Measurements from ENCODE around the gene PSMB7. TPM values are rescaled to one million over a fixed set of nuclear protein-coding genes. Genes with fewer than 3 reads are reported as not detected.
A peak's percentile ranks its signal among the peaks of the same experiment; 100 is the strongest.

The PSMB7 gene
- total RNA-seq, 1 donor from 2014 or later: 183 TPM

GRCh38 chr9:124334568-124335319, 80.5 kb downstream of the PSMB7 start:
- no peak for TF ChIP-seq EZH2 (IDR thresholded peaks at IDR 0.05; ENCODE audit: insufficient read depth, low read length)
- TF ChIP-seq CTCF (IDR thresholded peaks at IDR 0.05; ENCODE audit: insufficient read depth, low read depth, low read length): no peak
- no peaks in the 10 kb centered on the region for H3K9me3 ChIP-seq (ENCODE audit: insufficient read depth, low read depth, low read length)
- H3K4me3 ChIP-seq (ENCODE audit: insufficient read depth, low read depth, low read length): no peak overlapping the region
- Mint-ChIP-seq H3K9me3 (ENCODE audit: unreplicated experiment) (peaks cover 10% of the 10 kb centered on the region), H3K36me3 (ENCODE audit: low read depth, unreplicated experiment) (peaks cover 40% of the 10 kb centered on the region), H3K27ac (ENCODE audit: unreplicated experiment) (peak overlapping the region; percentile 53), H3K27me3 (ENCODE audit: low read depth, unreplicated experiment) (no peaks in the 10 kb centered on the region), H3K4me1 (ENCODE audit: low read depth, unreplicated experiment) (no peaks in the 10 kb centered on the region), H3K4me3 (ENCODE audit: unreplicated experiment) (no peak overlapping the region)
- H2AFZ ChIP-seq (ENCODE audit: low read depth, low read length): no peak overlapping the region
- no peaks in the 10 kb centered on the region for H3K79me2 ChIP-seq (ENCODE audit: insufficient read depth, low read length)
- H3K27ac ChIP-seq (ENCODE audit: low read depth, low read length): no peak overlapping the region
- H3K4me2 ChIP-seq (ENCODE audit: low read length): no peak overlapping the region
- H3K27me3 ChIP-seq (ENCODE audit: insufficient read depth, low read length): no peaks in the 10 kb centered on the region
- no peaks in the 10 kb centered on the region for H3K4me1 ChIP-seq (ENCODE audit: insufficient read depth, low read length)
- peaks cover 40% of the 10 kb centered on the region for H4K20me1 ChIP-seq (ENCODE audit: insufficient read depth, low read length)
- FAIRE-seq (no peak), DNase-seq (ENCODE audit: low read depth) (no peak)
- H3K9ac ChIP-seq (ENCODE audit: low read length): no peak overlapping the region
- H3K36me3 ChIP-seq (ENCODE audit: insufficient read depth, low read length): peaks cover 20% of the 10 kb centered on the region

- H3K9ac ChIP-seq (ENCODE audit: low read length): no peak overlapping the region
- Mint-ChIP-seq H3K9me3 (ENCODE audit: unreplicated experiment) (peaks cover 6% of the 10 kb centered on the region), H3K4me3 (ENCODE audit: unreplicated experiment) (no peak overlapping the region), H3K27ac (ENCODE audit: unreplicated experiment) (no peak overlapping the region), H3K27me3 (ENCODE audit: low read depth, unreplicated experiment) (no peaks in the 10 kb centered on the region), H3K36me3 (ENCODE audit: low read depth, unreplicated experiment) (peaks cover 30% of the 10 kb centered on the region), H3K4me1 (ENCODE audit: low read depth, unreplicated experiment) (no peaks in the 10 kb centered on the region)
- peaks cover 22% of the 10 kb centered on the region for H3K36me3 ChIP-seq (ENCODE audit: insufficient read depth, low read length)
- TF ChIP-seq CTCF (IDR thresholded peaks at IDR 0.05; ENCODE audit: insufficient read depth, low read depth, low read length) (no peak), EZH2 (IDR thresholded peaks at IDR 0.05; ENCODE audit: insufficient read depth, low read length) (no peak)
- no peaks in the 10 kb centered on the region for H3K79me2 ChIP-seq (ENCODE audit: insufficient read depth, low read length)
- no peak overlapping the region for H2AFZ ChIP-seq (ENCODE audit: low read depth, low read length)
- no peak overlapping the region for H3K4me3 ChIP-seq (ENCODE audit: insufficient read depth, low read depth, low read length)
- peaks cover 52% of the 10 kb centered on the region for H4K20me1 ChIP-seq (ENCODE audit: insufficient read depth, low read length)
- no peaks in the 10 kb centered on the region for H3K27me3 ChIP-seq (ENCODE audit: insufficient read depth, low read length)
- FAIRE-seq (no peak), DNase-seq (ENCODE audit: low read depth) (no peak)
- H3K9me3 ChIP-seq (ENCODE audit: insufficient read depth, low read depth, low read length): no peaks in the 10 kb centered on the region
- no peak overlapping the region for H3K27ac ChIP-seq (ENCODE audit: low read depth, low read length)
- no peak overlapping the region for H3K4me2 ChIP-seq (ENCODE audit: low read length)
- no peaks in the 10 kb centered on the region for H3K4me1 ChIP-seq (ENCODE audit: insufficient read depth, low read length)
Measured at GRCh38 chr9:124333203-124333579, 82.1 kb downstream of the PSMB7 start.
